ENCODE data around the gene ITPR2. TPM values are rescaled to one million over a fixed set of nuclear protein-coding genes. Genes with fewer than 3 reads are reported as not detected.

Gene ITPR2
- total RNA-seq, 1 donor from 2014 or later: 12.5 TPM

DNA sequence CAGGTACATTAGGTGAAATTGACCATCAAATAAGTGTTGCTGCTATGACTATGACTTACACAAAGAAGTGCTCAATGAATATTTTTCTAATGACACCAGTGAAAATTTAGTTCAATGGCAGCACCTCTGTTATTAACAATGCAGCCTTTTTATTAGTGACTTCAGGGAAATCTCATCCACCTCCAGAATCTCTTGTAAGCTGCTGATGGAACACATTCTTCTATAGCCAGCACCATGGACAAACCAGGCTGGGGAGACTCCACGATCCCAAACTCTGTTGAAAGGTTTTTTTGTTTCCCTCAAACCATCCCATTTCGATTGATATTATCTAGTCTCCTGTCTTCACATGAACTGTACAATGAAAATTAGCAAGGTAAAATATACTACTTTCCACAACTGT, 265.9 kb downstream of the ITPR2 start:
- H3K27me3 ChIP-seq: no peaks in the 10 kb centered on the region
- H3K36me3 ChIP-seq: no peaks in the 10 kb centered on the region
- H3K4me3 ChIP-seq: no peak overlapping the region
- H3K9me3 ChIP-seq: no peaks in the 10 kb centered on the region
- no peak overlapping the region for H3K27ac ChIP-seq
- H3K4me1 ChIP-seq: no peaks in the 10 kb centered on the region
- intact Hi-C loops (cut with DNase I): no loop called here
- TF ChIP-seq CTCF (IDR thresholded peaks at IDR 0.05): no peak
- no peak for DNase-seq (ENCODE audit: low spot score in 2 of 2)

DNA sequence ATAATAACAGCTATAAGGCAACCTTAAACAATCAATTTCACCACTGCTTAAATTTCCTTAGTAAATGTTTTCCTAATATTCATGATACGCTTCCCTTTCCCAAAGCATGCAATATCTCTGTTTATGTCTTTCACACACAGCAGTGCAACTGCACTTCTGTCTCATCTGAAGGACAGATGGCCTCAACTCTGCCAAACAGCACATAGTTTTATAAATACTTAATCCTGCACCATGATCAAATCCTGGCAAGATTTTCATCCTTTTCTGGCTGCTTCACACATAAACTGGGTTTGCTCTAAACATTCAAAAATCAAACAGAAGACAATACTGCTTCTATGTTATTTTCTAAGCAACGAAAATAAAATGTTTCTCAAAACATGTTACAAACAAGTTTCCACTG, 266.3 kb downstream of the ITPR2 start:
- no peak for DNase-seq (ENCODE audit: low spot score in 2 of 2)
- Histone ChIP-seq H3K9me3 (no peaks in the 10 kb centered on the region), H3K27me3 (no peaks in the 10 kb centered on the region), H3K27ac (no peak overlapping the region), H3K4me3 (no peak overlapping the region), H3K4me1 (no peaks in the 10 kb centered on the region), H3K36me3 (no peaks in the 10 kb centered on the region)
- intact Hi-C loops (cut with DNase I): no loop called here
- TF ChIP-seq CTCF (IDR thresholded peaks at IDR 0.05): no peak

DNA sequence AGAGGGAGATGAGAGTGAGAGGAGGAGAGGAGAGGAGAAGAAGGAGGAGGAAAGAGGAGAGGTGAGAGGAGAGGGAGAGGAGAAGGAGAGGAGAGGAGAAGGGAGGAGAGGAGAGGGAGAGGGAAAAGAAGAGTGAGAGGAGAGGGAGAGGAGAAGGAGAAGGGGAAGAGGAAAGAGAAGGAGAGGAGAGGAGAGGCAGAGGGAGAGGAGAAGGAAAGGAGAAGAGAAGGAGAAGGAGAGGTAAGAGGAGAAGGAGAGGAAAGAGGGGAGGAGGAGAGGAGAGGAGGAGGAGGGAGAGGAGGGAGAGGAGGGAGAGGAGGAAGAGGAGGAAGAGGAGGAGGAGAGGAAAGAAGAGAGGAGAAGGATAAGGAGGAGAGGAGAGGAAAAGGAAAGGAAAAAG, 266.8 kb downstream of the ITPR2 start:
- no peaks in the 10 kb centered on the region for H3K4me1 ChIP-seq
- TF ChIP-seq CTCF (IDR thresholded peaks at IDR 0.05): no peak
- H3K27ac ChIP-seq: no peak overlapping the region
- H3K9me3 ChIP-seq: no peaks in the 10 kb centered on the region
- DNase-seq (ENCODE audit: low spot score in 2 of 2): no peak
- H3K36me3 ChIP-seq: no peaks in the 10 kb centered on the region
- H3K27me3 ChIP-seq: no peaks in the 10 kb centered on the region
- intact Hi-C loops (cut with DNase I): no loop called here
- no peak overlapping the region for H3K4me3 ChIP-seq

- H3K4me3 ChIP-seq: no peak overlapping the region
- no peaks in the 10 kb centered on the region for H3K27me3 ChIP-seq
- no peaks in the 10 kb centered on the region for H3K4me1 ChIP-seq
- intact Hi-C loops (cut with DNase I): no loop called here
- TF ChIP-seq CTCF (IDR thresholded peaks at IDR 0.05): no peak
- no peaks in the 10 kb centered on the region for H3K9me3 ChIP-seq
- H3K36me3 ChIP-seq: no peaks in the 10 kb centered on the region
- DNase-seq (ENCODE audit: low spot score in 2 of 2): no peak
- H3K27ac ChIP-seq: no peak overlapping the region
Measured at GRCh38 chr12:26564391-26564790, 268.6 kb downstream of the ITPR2 start.

DNA sequence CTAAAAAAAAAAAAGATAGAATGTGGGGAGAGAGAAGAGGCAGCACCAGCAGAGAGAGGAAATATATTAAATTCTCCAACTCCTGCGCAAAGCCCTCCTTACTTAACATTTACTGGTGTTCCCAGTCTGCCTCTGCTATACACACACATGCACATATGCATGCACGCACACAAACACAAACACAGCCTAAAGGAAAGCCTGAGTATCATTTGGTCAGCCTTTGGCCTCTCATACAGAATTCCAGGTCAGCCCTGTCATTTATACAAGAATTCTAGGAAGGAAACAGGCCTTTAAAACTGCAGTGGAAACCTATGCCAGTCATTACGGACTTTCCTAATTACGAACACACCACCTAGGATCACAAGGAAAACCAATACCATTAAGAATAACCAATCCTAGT, 269.4 kb downstream of the ITPR2 start:
- Histone ChIP-seq H3K4me1 (no peaks in the 10 kb centered on the region), H3K4me3 (no peak overlapping the region), H3K27me3 (no peaks in the 10 kb centered on the region), H3K36me3 (no peaks in the 10 kb centered on the region), H3K27ac (no peak overlapping the region), H3K9me3 (no peaks in the 10 kb centered on the region)
- no peak for DNase-seq (ENCODE audit: low spot score in 2 of 2)
- intact Hi-C loops (cut with DNase I): no loop called here
- TF ChIP-seq CTCF (IDR thresholded peaks at IDR 0.05): no peak

GRCh38 chr12:26557326-26557725, 275.7 kb downstream of the ITPR2 start:
- no peaks in the 10 kb centered on the region for H3K27me3 ChIP-seq

More at GRCh38 chr12:26557326-26557725, 275.7 kb downstream of the ITPR2 start:
- Histone ChIP-seq H3K9me3 (no peaks in the 10 kb centered on the region), H3K27ac (no peak overlapping the region), H3K4me3 (no peak overlapping the region), H3K36me3 (peaks cover 2 to 9% of the 10 kb centered on the region in 2 donors), H3K4me1 (no peaks in the 10 kb centered on the region)
- TF ChIP-seq CTCF (IDR thresholded peaks at IDR 0.05): no peak
- intact Hi-C loops (cut with DNase I): no loop called here
- no peak for DNase-seq (ENCODE audit: low spot score in 2 of 2)

Data from ascending aorta (tissue), 2 donors.